Endometrium (tissue), 2 donors: ENCODE data around the gene SCOC.
"Not testable (repeated sequence)": the region's sequence is repeated elsewhere in the genome, so short reads cannot be mapped to it uniquely, and the experiment has no call there.

Experiments
- FAIRE-seq: peaks from 2 replicates; lab custom pipeline; 2012; peaks lifted over from hg19 to GRCh38; lab: Jason Lieb, UNC
- donor health status: control.
- donor health status: control.

SCOC gene

GRCh38 chr4:140361099-140361498 lies 12.3 kb upstream of the SCOC start:
- no peak for FAIRE-seq

DNA sequence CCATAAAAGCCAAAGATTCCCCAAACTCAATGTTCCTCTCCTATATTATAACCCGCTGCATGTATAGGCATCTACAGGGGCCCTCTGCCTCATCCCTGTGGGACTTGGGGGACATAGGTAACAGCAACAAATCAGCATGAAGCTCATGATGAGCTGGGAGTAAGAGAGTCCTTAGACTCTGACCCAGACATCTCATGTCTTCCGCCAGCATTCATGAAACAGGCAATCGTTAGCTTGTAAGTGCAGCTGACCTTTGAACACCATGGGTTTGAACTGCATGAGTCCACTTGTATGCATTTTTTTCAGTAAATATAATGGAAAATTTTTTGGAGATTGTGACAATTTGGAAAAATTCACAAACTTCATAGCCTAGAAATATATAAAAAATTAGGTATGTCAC lies 10.4 kb upstream of the SCOC start:
- no peak for FAIRE-seq

DNA sequence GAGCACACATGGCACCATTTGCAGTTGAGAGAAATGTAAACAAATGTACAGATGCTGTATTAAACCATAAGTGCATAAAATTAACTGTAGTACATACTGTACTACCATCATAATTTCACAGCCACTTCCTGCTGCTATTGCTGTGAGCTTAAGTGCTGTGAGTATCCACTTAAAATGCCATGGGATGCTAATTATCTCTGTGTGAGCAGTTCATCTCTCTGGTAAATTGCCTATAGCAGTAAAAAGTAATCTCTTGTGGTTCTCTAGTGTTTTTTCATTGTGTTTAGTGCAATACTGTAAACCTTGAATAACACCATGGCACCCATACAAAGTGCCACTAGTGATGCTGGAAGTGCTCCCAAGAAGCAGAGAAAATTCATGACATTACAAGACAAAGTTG lies 9.9 kb upstream of the SCOC start:
- no peak for FAIRE-seq

DNA sequence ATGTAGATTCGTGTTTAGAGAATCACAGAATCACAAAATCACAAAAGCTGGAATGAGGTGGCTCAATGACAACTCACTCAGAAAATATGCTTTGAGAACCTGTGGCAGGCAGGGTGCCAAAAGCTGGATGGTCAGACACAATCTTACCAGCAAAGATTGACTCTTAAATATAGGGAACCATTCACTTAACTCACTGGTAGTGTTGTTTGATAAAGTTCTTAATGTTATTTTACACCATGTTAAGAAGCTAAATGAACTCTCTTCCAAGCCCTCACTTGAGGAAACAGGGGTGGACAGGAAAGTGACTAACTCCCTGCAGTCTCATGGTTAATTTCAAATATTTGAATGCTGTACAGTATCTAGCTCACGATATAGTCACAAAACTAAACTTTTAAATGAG lies 5.7 kb upstream of the SCOC start:
- FAIRE-seq: no peak

DNA sequence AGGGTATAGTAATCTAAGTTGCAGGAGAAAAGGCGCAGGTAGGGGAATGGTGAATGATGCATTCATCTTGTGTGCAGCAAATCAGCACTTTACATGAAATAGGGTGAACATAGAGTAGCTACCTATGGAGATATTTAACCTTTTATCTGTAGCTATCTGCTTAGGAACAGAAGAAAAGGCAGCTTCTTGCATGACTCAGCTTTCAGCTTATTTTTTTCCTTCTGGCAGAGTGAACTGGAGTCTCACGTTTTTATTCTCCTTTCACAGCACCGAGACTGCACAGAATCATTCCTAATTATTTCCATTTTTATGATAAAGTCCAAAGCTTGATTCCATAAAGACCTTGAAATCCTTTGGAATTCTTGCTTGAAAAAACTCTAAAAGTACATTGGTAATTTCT lies 4.8 kb upstream of the SCOC start:
- no peak for FAIRE-seq

- FAIRE-seq: no peak
Observed at GRCh38 chr4:140372751-140373327, 607 bp upstream of the SCOC start.

- no peak for FAIRE-seq
Observed at GRCh38 chr4:140374130-140374477, 658 bp downstream of the SCOC start.

- no peak for FAIRE-seq
Observed at GRCh38 chr4:140382732-140383131, 9.3 kb downstream of the SCOC start.

GRCh38 chr4:140388015-140388414 lies 14.6 kb downstream of the SCOC start:
- FAIRE-seq: no peak

DNA sequence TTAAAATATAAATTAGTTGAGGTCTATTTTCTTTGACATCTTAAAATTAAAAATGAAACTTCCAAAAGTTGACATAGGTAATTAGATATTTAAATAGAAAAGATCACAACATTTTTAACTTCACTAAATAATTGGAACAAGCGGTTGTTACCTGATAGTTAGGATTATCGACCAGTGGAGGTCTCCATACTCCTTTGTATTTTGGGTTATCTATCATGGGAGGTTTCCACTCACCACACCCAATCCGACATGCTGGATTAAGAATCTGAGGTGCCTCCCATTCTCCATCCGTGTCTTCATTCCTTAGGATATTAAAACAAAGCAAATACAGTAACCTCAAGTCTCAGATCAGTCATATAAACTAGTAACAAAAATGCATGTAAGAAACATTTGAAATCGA lies 22.2 kb downstream of the SCOC start:
- no peak for FAIRE-seq

GRCh38 chr4:140400111-140400510 lies 26.7 kb downstream of the SCOC start:
- no peak for FAIRE-seq

DNA sequence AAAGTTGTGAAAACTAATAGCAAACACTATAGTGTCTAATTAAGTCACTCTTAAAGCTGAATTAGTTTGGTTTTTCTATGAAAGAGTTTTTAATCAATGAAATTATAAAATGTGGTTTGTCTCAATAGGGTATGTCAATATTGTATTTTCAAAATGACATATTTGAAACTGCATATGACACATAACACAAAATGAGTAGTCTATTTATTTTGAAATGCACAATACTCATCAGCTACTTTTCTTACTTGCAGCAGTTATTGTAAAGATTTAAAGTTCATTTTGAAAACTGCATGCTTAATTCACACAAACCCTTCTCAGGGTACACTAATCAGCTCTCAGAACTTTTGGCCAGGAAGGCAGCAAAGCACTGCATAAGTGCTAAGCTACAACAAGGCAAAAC lies 32.8 kb downstream of the SCOC start:
- FAIRE-seq: no peak

- FAIRE-seq: no peak
Observed at GRCh38 chr4:140408974-140409373, 35.5 kb downstream of the SCOC start.

DNA sequence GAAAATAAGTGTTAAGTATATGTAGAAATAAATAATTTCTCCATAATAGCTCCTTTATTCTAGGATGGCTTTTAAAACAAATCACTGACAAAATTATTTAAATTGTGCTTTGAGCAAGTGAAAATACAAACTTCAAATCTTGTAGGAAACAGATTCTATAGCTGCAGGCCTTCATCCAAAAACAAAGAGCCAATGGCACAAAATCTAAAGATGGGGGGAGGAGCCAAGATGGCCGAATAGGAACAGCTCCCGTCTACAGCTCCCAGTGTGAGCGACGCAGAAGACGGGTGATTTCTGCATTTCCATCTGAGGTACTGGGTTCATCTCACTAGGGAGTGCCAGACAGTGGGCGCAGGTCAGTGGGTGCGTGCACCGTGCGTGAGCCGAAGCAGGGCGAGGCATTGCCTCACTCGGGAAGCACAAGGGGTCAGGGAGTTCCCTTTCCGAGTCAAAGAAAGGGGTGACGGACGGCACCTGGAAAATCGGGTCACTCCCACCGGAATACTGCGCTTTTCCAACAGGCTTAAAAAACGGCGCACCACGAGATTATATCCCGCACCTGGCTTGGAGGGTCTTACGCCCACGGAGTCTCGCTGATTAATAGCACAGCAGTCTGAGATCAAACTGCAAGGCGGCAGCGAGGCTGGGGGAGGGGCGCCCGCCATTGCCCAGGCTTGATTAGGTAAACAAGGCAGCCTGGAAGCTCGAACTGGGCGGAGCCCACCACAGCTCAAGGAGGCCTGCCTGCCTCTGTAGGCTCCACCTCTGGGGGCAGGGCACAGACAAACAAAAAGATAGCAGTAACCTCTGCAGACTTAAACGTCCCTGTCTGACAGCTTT lies 39.9 kb downstream of the SCOC start:
- FAIRE-seq: not testable (repeated sequence)

- no peak for FAIRE-seq
Observed at GRCh38 chr4:140423106-140423505, 49.7 kb downstream of the SCOC start.

GRCh38 chr4:140426610-140427105 lies 53.2 kb downstream of the SCOC start:
- no peak for FAIRE-seq

DNA sequence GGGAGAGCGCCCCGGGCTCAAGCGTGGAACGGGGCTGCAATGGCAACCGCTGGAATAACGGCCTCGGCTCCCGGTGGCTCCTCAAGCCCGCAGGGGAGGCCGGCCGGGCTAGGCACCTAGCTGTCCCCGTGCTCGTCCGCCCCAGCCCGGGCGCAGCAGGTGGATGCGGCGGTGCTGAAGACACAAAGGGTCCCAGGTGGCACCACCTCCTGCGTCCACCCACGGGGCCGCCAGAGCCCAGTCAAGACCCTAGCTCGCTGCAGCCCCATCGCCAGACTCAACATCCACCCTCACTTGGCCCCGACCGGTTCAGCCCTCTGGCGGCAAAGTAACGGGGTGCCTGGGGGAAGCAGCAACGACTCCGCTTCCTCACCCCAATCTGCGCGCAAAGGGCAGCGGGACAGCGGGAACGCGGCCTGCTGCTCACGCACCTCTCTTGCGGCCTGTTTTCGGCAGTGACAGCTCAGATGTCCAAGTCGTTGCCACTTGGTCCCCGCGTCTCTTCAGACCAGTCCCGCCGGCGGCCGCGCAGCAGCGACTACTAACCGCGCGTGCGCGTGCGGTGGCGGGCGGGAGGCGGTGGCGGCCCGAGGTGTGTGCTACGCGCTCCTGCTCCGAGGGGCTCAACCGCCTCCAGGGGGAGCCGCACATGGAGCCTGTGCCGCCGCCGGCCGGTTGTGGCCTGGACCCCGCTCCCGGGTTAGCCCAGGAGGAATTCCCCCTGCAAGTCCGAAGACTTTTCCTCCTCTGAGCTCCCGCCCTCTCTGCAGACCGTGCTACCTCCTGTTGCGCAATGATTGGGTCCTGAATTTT lies 53.9 kb downstream of the SCOC start, which contains the start of gene CLGN:
TSS of gene CLGN (minus strand) at position 543 of the 813 bp plus-strand sequence. CDS start 14,570 bp downstream, outside the sequence.
- no peak for FAIRE-seq

DNA sequence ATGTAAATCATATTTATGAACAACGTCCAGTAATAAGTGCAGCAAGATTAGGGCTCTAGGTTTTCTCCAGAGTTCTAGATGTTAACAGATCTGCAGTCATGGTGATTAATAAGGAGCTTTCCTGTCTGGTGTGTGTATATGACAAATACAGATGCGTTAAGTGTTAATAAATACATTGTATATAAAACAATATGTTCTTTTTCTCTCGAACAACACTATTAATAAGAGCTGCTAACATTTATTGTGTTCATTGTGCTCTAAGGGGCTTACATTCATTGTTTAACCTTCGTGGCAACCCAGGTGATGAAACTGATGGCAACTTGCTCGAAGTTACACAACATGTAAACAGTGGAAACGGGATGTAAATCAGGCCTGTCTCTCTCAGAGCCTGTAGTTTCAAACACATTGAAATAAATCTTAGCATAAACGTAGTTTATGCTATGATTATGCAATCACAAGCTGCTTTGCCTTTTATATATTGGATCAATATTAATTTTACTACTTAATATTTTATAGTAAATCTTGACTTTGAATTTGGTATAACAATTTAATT lies 54.5 kb downstream of the SCOC start:
- no peak for FAIRE-seq
